ENCODE data around the gene CEP78. TPM values are rescaled to one million over a fixed set of nuclear protein-coding genes. Genes with fewer than 3 reads are reported as not detected.

CEP78 gene
- total RNA-seq, 1 donor, result 27.6 TPM

GRCh38 chr9:78292026-78292425, 56.2 kb downstream of the CEP78 start:
- TF ChIP-seq CTCF (IDR thresholded peaks at IDR 0.05; ENCODE audit: insufficient read depth, low read depth, low read length), result no peak
- no peak overlapping the region for H3K4me3 ChIP-seq (ENCODE audit: low read depth, low read length)
- no peak for DNase-seq (ENCODE audit: low read depth)

GRCh38 chr9:78292716-78293497, 57.0 kb downstream of the CEP78 start:
- no peak for TF ChIP-seq CTCF (IDR thresholded peaks at IDR 0.05; ENCODE audit: insufficient read depth, low read depth, low read length)
- DNase-seq (ENCODE audit: low read depth), result no peak
- H3K4me3 ChIP-seq (ENCODE audit: low read depth, low read length), result no peak overlapping the region

DNA sequence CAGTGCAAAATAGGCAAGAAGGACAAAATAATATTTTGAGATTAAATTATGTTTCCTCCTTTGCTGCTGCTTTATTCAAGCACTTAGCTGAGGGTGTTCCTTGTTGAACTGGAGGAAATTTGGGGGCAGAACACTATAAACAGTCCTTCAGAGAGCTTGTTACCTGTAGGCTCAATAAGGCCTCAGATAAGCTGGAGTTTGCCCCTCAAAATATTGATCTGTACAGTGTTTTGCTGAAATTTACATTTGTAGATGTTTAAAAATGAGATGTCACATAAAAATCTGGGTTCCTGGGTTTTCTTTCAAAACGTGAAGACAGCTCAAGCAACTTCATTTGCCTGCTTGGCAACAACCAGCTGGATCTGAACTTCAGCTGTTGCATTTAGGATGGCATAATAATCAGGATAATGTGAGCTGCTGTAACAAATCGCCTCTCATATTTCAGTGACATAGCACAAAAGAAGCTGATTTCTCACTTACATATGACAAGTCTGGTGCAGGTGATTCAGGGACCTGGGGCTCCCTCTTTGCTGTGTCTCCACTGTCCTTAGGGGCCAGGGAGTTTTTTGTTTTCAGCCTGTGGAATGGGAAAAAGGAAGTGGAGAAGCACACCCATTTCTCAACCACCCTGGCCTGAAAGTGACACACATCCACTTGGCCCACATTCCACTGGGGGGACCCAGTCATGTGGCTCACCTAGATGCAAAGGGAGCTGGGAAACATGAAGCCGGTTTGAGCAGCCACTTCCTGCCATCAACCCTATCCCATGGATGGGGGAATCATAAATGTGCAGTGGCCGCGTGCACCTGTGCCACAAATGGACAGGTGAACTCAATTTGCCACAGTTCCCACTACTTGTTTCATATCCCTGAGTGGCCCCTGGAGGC, 58.7 kb downstream of the CEP78 start:
- no peak overlapping the region for H3K4me3 ChIP-seq (ENCODE audit: low read depth, low read length)
- no peak for DNase-seq (ENCODE audit: low read depth)
- TF ChIP-seq CTCF (IDR thresholded peaks at IDR 0.05; ENCODE audit: insufficient read depth, low read depth, low read length), result no peak

GRCh38 chr9:78295177-78295575, 59.3 kb downstream of the CEP78 start:
- no peak overlapping the region for H3K4me3 ChIP-seq (ENCODE audit: low read depth, low read length)
- TF ChIP-seq CTCF (IDR thresholded peaks at IDR 0.05; ENCODE audit: insufficient read depth, low read depth, low read length), result no peak
- DNase-seq (ENCODE audit: low read depth), result no peak

GRCh38 chr9:78295731-78296130, 59.9 kb downstream of the CEP78 start:
- H3K4me3 ChIP-seq (ENCODE audit: low read depth, low read length), result peak overlapping the region; percentile 94
- no peak for DNase-seq (ENCODE audit: low read depth)
- TF ChIP-seq CTCF (IDR thresholded peaks at IDR 0.05; ENCODE audit: insufficient read depth, low read depth, low read length), result no peak

DNA sequence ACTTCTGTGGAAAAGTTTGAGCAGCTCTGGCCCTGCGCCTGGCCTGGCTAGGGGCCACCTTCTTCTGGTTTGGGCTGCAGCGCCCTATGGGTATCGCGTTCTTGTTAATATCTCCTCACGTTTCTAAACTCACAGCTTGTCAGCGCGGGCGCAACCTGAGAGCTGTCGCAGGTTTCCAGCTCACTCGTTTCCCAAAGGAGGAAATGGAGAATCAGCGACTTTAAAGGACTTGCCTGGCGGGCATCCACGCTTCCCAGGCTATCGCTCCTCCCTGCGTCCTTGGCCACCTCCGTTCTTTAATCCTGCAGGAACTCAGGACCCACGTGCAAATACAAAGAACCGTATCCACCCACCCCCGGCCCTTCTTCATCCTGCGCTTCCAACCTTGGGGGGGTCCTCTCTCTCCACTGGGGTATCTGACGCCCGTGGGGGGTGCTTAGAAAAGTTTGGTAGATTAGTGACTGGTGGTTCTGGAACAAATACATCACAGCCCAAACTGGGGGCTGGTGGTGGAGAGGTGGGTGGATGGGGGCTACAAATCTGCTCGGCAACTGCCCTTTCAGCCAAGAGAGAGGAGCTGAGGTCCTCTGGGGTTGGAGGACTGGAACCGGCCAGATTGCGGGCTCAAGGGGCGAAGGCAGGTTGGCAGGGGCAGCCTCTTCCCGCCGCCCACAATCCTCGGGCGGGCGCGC, 60.5 kb downstream of the CEP78 start:
- peak overlapping the region; percentile 94 for H3K4me3 ChIP-seq (ENCODE audit: low read depth, low read length)
- TF ChIP-seq CTCF (IDR thresholded peaks at IDR 0.05; ENCODE audit: insufficient read depth, low read depth, low read length), result no peak
- DNase-seq (ENCODE audit: low read depth), result peak; percentile 42

All from fibroblast of villous mesenchyme (primary cell).